ENCODE results near the gene PRMT1. TPM values are rescaled to one million over a fixed set of nuclear protein-coding genes. Genes with fewer than 3 reads are reported as not detected.
A peak's percentile ranks its signal among the peaks of the same experiment; 100 is the strongest.

The PRMT1 gene
- total and polyA plus RNA-seq, 2 of the 13 experiments (the other 11 are each of a cell fraction or from before 2014, with no cell fraction given): 324 to 374 TPM

- TF ChIP-seq, protein P1, sequence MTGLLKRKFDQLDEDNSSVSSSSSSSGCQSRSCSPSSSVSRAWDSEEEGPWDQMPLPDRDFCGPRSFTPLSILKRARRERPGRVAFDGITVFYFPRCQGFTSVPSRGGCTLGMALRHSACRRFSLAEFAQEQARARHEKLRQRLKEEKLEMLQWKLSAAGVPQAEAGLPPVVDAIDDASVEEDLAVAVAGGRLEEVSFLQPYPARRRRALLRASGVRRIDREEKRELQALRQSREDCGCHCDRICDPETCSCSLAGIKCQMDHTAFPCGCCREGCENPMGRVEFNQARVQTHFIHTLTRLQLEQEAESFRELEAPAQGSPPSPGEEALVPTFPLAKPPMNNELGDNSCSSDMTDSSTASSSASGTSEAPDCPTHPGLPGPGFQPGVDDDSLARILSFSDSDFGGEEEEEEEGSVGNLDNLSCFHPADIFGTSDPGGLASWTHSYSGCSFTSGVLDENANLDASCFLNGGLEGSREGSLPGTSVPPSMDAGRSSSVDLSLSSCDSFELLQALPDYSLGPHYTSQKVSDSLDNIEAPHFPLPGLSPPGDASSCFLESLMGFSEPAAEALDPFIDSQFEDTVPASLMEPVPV (CRISPR knock-in tag; IDR thresholded peaks at IDR 0.05): no peak
- TF ChIP-seq ZNF446 (CRISPR knock-in tag; IDR thresholded peaks at IDR 0.05) (no peak), POLR2G (IDR thresholded peaks at IDR 0.05; ENCODE audit: low read depth, low read length) (peak; percentile 79), ZNF598 (CRISPR knock-in tag; IDR thresholded peaks at IDR 0.05; ENCODE audit: borderline replicate concordance) (no peak), ZSCAN31 (CRISPR knock-in tag; IDR thresholded peaks at IDR 0.05; ENCODE audit: low read depth) (no peak), ZKSCAN5 (CRISPR knock-in tag; IDR thresholded peaks at IDR 0.05) (no peak), MIER3 (CRISPR knock-in tag; IDR thresholded peaks at IDR 0.05; ENCODE audit: borderline replicate concordance) (no peak)
Observed at GRCh38 chr19:49664171-49665035, 12.7 kb upstream of the PRMT1 start (continued).

DNA sequence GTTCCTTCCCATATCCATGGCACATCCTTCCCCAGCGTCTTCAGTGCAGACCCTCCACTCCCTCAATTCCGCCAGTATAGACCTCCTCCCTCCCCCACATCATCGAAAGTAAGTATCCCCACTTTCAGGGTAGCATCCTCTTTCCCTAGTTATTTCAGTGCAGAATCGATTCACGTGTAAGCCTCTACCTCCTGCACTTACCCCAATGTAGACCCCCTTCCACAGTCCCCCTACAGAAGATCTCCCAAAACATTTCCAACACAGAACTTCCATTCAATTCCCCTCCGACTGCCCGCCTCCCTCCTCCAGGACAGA lies 12.1 kb upstream of the PRMT1 start:
- Histone ChIP-seq H3K79me2 (ENCODE audit: insufficient read depth, low read length) (peaks cover 30% of the 10 kb centered on the region), H3K4me1 (ENCODE audit: insufficient read depth, low read length) (peaks cover 27% of the 10 kb centered on the region)
- FAIRE-seq: no peak
- TF ChIP-seq, protein P2, sequence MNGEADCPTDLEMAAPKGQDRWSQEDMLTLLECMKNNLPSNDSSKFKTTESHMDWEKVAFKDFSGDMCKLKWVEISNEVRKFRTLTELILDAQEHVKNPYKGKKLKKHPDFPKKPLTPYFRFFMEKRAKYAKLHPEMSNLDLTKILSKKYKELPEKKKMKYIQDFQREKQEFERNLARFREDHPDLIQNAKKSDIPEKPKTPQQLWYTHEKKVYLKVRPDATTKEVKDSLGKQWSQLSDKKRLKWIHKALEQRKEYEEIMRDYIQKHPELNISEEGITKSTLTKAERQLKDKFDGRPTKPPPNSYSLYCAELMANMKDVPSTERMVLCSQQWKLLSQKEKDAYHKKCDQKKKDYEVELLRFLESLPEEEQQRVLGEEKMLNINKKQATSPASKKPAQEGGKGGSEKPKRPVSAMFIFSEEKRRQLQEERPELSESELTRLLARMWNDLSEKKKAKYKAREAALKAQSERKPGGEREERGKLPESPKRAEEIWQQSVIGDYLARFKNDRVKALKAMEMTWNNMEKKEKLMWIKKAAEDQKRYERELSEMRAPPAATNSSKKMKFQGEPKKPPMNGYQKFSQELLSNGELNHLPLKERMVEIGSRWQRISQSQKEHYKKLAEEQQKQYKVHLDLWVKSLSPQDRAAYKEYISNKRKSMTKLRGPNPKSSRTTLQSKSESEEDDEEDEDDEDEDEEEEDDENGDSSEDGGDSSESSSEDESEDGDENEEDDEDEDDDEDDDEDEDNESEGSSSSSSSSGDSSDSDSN (CRISPR knock-in tag; IDR thresholded peaks at IDR 0.05): peak; percentile 29; the same call in 1 of the 2 replicates
- TF ChIP-seq NAIF1 (CRISPR knock-in tag; IDR thresholded peaks at IDR 0.05; ENCODE audit: borderline replicate concordance) (0 out of 2 replicates have a peak, but pooled peaks have one; percentile 6), ZMYM3 (CRISPR knock-in tag; IDR thresholded peaks at IDR 0.05) (no peak), PHF8 (CRISPR knock-in tag; IDR thresholded peaks at IDR 0.05) (0 out of 2 replicates have a peak, but pooled peaks have one; percentile 8), ZNF543 (CRISPR knock-in tag; IDR thresholded peaks at IDR 0.05) (0 out of 2 replicates have a peak, but pooled peaks have one; percentile 3), SSRP1 (CRISPR knock-in tag; IDR thresholded peaks at IDR 0.05) (0 out of 2 replicates have a peak, but pooled peaks have one; percentile 49), ZNF446 (CRISPR knock-in tag; IDR thresholded peaks at IDR 0.05) (peak; percentile 27; the same call in 1 of the 2 replicates)

More for the DNA sequence above, 12.1 kb upstream of the PRMT1 start:
- Histone ChIP-seq H2AFZ (ENCODE audit: low read length) (no peak overlapping the region), H3K9me3 (ENCODE audit: low read length) (no peaks in the 10 kb centered on the region), H3K9ac (ENCODE audit: insufficient read depth, low read depth, low read length) (peak overlapping the region; percentile 90), H3K27me3 (ENCODE audit: control insufficient read depth in 1 of 2, insufficient read depth in 2 of 2, low read length in 2 of 2) (no peaks in the 10 kb centered on the region; a peak in 1 of 5 replicates), H3K27ac (ENCODE audit: extremely low read length, insufficient read depth, low read length) (peak overlapping the region; percentile 74), H3K36me3 (replicated peaks in 1 of 2; ENCODE audit: control insufficient read depth in 1 of 2, insufficient read depth in 2 of 2, low read length in 2 of 2) (peaks cover 7 to 30% of the 10 kb centered on the region in 2 experiments), H4K20me1 (ENCODE audit: insufficient read depth, low read length) (peaks cover 5% of the 10 kb centered on the region; the same call in 1 of the 2 replicates), H3K4me2 (ENCODE audit: low read depth, low read length) (peak overlapping the region; percentile 98), H3K4me3 (replicated peaks in 1 of 3; ENCODE audit: insufficient read depth in 1 of 3, low read depth in 2 of 3, low read length in 3 of 3) (peak overlapping the region; percentile 63 to 96 (median 93))
- in situ Hi-C loops (cut with HindIII; ENCODE audit: extremely low pct_ligation_motif_present, low pct_unique_long_range_greater_than_20kb) (no loop called here), intact Hi-C loops (cut with micrococcal nuclease; ENCODE audit: unreplicated experiment) (loop anchor here (2.0 kb wide), 1 partner anchor 24 kb away; the partner anchor contains the start of gene RRAS)
- WGBS (ENCODE audit: low lambda C conversion rate): under 1% methylated on average over 7 of the region's 7 CpGs
- ChIA-PET POLR2A (interaction anchor here (1.0 to 5.7 kb wide), 6 partner anchors 12 to 152 kb away, joined by 3 to 92 read pairs (median 14); partner anchors contain the start of genes FCGRT, PRMT1, RRAS and SCAF1), CTCF (ENCODE audit: low intra/inter-chr PET ratio, low total read pairs) (no interaction called here)
- DNase-seq (ENCODE audit: low spot score): no peak
- no peak for ATAC-seq
- no TSS peak for BruUV-seq (replicated peaks)

Data from HepG2 (cell line).